Transverse colon (tissue), 4 donors: ENCODE data around the gene MCOLN2.

Experiments
- CTCF ChIP-seq, 5 experiments: fragments of 200-600 bp in 3 of 5; fragments of 450-650 bp in 2 of 5; sonication (generic) in 3 of 5; IDR thresholded peaks; 1 replicate in 2 of 5; 2 replicates in 3 of 5; pipeline ENCODE4 v1.5.1; 2016 to 2017; ENCODE audit warnings: antibody characterized with exemption in 5 of 5, inconsistent platforms in 3 of 5, mild to moderate bottlenecking in 2 of 5, moderate library complexity in 1 of 5
- EP300 ChIP-seq: sonication (generic); formaldehyde crosslinking; IDR thresholded peaks from one replicate; pipeline ENCODE4 v1.6.1; 2017; ENCODE audit warnings: antibody characterized with exemption, low read depth
- POLR2A ChIP-seq: fragments of 450-650 bp; IDR thresholded peaks from one replicate; pipeline ENCODE4 v1.6.1; 2016; ENCODE audit warnings: antibody characterized with exemption, mild to moderate bottlenecking, moderate library complexity
- POLR2AphosphoS5 ChIP-seq, 3 donors: sonication (generic); formaldehyde crosslinking; IDR thresholded peaks; one replicate each; pipeline ENCODE4 v1.6.1; 2016; ENCODE audit warnings: antibody characterized with exemption in 3 of 3

- TF ChIP-seq POLR2AphosphoS5 (IDR thresholded peaks at IDR 0.05) = no peak
- no peak for TF ChIP-seq CTCF (IDR thresholded peaks at IDR 0.05)
- TF ChIP-seq EP300 = no peak
- no peak for TF ChIP-seq POLR2A
Observed at GRCh38 chr1:84940481-84940880, 56.4 kb downstream of the MCOLN2 start.
